ENCODE results near the gene TBC1D14.

The TBC1D14 gene

GRCh38 chr4:7027913-7028312 is 118.3 kb downstream of the TBC1D14 start:
- Histone ChIP-seq H3K4me2 (ENCODE audit: low read depth, low read length, poor library complexity, severe bottlenecking) (no peak overlapping the region), H2AFZ (ENCODE audit: low read length) (no peak overlapping the region), H3F3A (ENCODE audit: low read depth) (no peaks in the 10 kb centered on the region), H3K36me3 (ENCODE audit: insufficient read depth, low read length) (peaks cover 60% of the 10 kb centered on the region; the same call in 1 of the 2 replicates), H3K9me2 (replicated peaks; ENCODE audit: low read depth, low read length) (no peaks in the 10 kb centered on the region), H3K79me2 (ENCODE audit: insufficient read depth, low read length) (no peaks in the 10 kb centered on the region), H3K4me1 (ENCODE audit: insufficient read depth, low read length, poor library complexity, severe bottlenecking) (no peaks in the 10 kb centered on the region), H3K9me3 (ENCODE audit: insufficient read depth, low read depth, low read length) (no peaks in the 10 kb centered on the region), H3K9ac (ENCODE audit: low read depth, low read length, poor library complexity, severe bottlenecking) (no peak overlapping the region), H3K4me3 (ENCODE audit: low read length, poor library complexity, severe bottlenecking) (no peak overlapping the region), H3K27me3 (ENCODE audit: insufficient read depth, low read length, poor library complexity, severe bottlenecking) (no peaks in the 10 kb centered on the region), H4K20me1 (ENCODE audit: insufficient read depth, low read length, poor library complexity, severe bottlenecking) (no peaks in the 10 kb centered on the region)
- TF ChIP-seq EZH2phosphoT487 (IDR thresholded peaks at IDR 0.05; ENCODE audit: borderline replicate concordance), result no peak
- no peak for TF ChIP-seq CTCF (conservative IDR thresholded peaks at IDR 0.05; ENCODE audit: low read length)

- Histone ChIP-seq H3K79me2 (ENCODE audit: insufficient read depth, low read length) (no peaks in the 10 kb centered on the region), H3K36me3 (ENCODE audit: insufficient read depth, low read length) (peaks cover 54% of the 10 kb centered on the region; the same call in 1 of the 2 replicates), H3K4me2 (ENCODE audit: low read depth, low read length, poor library complexity, severe bottlenecking) (no peak overlapping the region), H2AFZ (ENCODE audit: low read length) (no peak overlapping the region), H3K4me3 (ENCODE audit: low read length, poor library complexity, severe bottlenecking) (no peak overlapping the region), H3K9me2 (replicated peaks; ENCODE audit: low read depth, low read length) (no peaks in the 10 kb centered on the region), H3K27me3 (ENCODE audit: insufficient read depth, low read length, poor library complexity, severe bottlenecking) (no peaks in the 10 kb centered on the region), H3F3A (ENCODE audit: low read depth) (no peaks in the 10 kb centered on the region), H3K9me3 (ENCODE audit: insufficient read depth, low read depth, low read length) (no peaks in the 10 kb centered on the region), H3K9ac (ENCODE audit: low read depth, low read length, poor library complexity, severe bottlenecking) (no peak overlapping the region), H3K4me1 (ENCODE audit: insufficient read depth, low read length, poor library complexity, severe bottlenecking) (no peaks in the 10 kb centered on the region), H4K20me1 (ENCODE audit: insufficient read depth, low read length, poor library complexity, severe bottlenecking) (no peaks in the 10 kb centered on the region)
- TF ChIP-seq EZH2phosphoT487 (IDR thresholded peaks at IDR 0.05; ENCODE audit: borderline replicate concordance) (no peak), CTCF (conservative IDR thresholded peaks at IDR 0.05; ENCODE audit: low read length) (no peak)
Observed at GRCh38 chr4:7029212-7029611, 119.6 kb downstream of the TBC1D14 start.

- H3K79me2 ChIP-seq (ENCODE audit: insufficient read depth, low read length), result no peaks in the 10 kb centered on the region
- H3F3A ChIP-seq (ENCODE audit: low read depth), result no peaks in the 10 kb centered on the region
- no peak overlapping the region for H3K9ac ChIP-seq (ENCODE audit: low read depth, low read length, poor library complexity, severe bottlenecking)
- H3K4me2 ChIP-seq (ENCODE audit: low read depth, low read length, poor library complexity, severe bottlenecking), result no peak overlapping the region
- H4K20me1 ChIP-seq (ENCODE audit: insufficient read depth, low read length, poor library complexity, severe bottlenecking), result no peaks in the 10 kb centered on the region
- no peak for TF ChIP-seq EZH2phosphoT487 (IDR thresholded peaks at IDR 0.05; ENCODE audit: borderline replicate concordance)
- no peak for TF ChIP-seq CTCF (conservative IDR thresholded peaks at IDR 0.05; ENCODE audit: low read length)
- H3K36me3 ChIP-seq (ENCODE audit: insufficient read depth, low read length), result peaks cover 50% of the 10 kb centered on the region; the same call in 1 of the 2 replicates
- no peaks in the 10 kb centered on the region for H3K9me2 ChIP-seq (replicated peaks; ENCODE audit: low read depth, low read length)
- no peaks in the 10 kb centered on the region for H3K4me1 ChIP-seq (ENCODE audit: insufficient read depth, low read length, poor library complexity, severe bottlenecking)
- no peak overlapping the region for H3K4me3 ChIP-seq (ENCODE audit: low read length, poor library complexity, severe bottlenecking)
- no peaks in the 10 kb centered on the region for H3K27me3 ChIP-seq (ENCODE audit: insufficient read depth, low read length, poor library complexity, severe bottlenecking)
- H3K9me3 ChIP-seq (ENCODE audit: insufficient read depth, low read depth, low read length), result no peaks in the 10 kb centered on the region
- no peak overlapping the region for H2AFZ ChIP-seq (ENCODE audit: low read length)
Observed at GRCh38 chr4:7029921-7030320, 120.3 kb downstream of the TBC1D14 start.

All from Loucy (cell line).